NCI-H2171 treated with DMSO at 0.1 percent for 48 hours (cell line): ENCODE results near the gene SAP25.
A peak's percentile ranks its signal among the peaks of the same experiment; 100 is the strongest.
"Not testable (repeated sequence)": the region's sequence is repeated elsewhere in the genome, so short reads cannot be mapped to it uniquely, and the experiment has no call there.

Experiments used
- DNase-seq: peaks from one replicate; lab custom pipeline; 2025; lab: John Stamatoyannopoulos, UW

Gene SAP25

DNA sequence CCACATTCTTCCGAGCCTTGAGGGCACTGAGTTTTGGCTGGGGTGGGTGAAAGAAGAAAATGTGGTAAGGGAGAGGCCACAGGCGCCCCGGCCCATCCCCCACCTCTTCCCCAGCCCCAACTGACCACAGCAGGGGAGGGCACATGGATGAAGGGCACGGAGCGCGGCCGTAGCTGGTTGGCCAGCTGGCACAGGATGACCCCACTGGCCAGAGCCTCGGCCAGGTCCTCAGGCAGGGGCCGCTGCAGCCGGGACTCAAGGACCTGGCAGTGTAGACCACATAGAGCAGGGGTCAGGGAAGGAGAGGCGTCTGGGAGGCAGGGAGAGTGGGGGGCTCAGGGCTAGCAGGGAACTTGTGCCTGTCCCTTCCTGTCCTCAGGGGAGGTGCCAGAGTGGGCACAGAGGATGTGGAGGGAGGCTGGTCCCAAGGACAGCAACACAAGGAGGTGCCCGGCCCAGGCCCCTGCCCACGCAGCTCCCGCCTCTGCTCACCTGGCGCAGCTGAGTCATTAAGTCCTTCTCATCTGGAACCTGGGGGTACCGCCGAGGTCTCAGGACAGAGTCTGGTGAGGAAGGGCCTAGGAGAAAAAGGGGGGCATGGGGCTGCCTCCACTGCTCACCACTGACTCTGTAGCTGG, 2.2 kb upstream of the SAP25 start:
- DNase-seq, result no peak

DNA sequence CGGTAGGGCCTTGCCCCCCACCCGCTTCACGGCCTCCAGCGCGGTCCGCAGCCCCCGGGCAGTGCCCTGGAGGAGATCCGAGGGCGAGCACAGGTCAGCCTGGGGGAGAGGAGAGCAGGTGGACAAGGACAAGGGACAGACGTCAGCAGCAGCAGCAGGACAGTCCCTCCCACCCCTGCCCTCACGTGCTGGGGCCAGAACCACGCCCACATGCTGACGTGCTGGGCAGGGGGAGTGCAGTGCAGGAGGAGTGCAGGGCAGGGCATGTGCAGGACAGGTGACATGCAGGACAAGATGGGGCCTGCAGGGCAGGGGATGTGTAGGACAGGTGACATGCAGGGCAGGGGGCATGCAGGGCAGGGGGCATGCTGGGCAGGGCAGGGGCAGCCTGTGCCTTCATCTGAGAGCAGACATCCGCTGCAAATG, 1.5 kb upstream of the SAP25 start:
- no peak for DNase-seq

DNA sequence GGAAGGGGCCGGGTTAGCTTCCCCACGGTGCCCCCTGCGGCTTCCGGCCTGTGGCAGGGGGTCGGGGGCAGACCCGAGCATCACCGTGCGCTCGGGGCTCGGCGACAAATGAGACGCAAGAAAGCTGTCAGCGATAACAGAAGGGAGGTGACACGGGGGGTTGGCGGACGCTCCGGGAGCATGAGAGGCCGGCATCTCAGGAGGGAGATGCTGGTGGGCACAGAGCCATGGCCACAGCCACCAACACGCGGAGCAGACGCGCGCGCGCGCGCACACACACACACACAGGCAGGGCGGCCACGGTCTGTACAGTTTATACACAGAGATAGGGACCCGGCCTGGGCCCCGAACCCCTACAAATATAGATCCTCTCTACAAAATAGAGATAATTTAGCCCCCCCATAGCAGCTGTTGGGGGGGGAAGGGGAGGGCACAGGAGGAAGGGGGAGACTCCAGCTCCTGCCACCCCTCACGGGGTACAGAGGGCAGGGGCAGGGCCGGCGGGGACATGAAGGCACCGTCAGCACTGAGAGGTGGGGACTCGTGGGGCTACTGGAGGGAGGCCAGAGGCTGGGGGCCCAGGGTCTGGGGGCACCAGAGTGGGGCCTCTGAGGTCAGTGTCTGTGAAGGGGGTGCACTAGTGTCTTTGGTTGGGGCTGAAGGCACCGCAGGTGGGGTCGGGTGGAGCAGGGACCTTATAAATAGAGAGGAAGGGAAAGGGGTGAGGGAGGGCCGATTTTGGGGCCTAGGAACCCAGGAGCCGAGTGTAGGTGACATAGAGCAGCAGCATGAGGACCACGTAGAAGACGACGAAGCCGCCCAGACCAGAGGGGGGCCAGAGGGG, 884 bp upstream of the SAP25 start:
- DNase-seq, result no peak

DNA sequence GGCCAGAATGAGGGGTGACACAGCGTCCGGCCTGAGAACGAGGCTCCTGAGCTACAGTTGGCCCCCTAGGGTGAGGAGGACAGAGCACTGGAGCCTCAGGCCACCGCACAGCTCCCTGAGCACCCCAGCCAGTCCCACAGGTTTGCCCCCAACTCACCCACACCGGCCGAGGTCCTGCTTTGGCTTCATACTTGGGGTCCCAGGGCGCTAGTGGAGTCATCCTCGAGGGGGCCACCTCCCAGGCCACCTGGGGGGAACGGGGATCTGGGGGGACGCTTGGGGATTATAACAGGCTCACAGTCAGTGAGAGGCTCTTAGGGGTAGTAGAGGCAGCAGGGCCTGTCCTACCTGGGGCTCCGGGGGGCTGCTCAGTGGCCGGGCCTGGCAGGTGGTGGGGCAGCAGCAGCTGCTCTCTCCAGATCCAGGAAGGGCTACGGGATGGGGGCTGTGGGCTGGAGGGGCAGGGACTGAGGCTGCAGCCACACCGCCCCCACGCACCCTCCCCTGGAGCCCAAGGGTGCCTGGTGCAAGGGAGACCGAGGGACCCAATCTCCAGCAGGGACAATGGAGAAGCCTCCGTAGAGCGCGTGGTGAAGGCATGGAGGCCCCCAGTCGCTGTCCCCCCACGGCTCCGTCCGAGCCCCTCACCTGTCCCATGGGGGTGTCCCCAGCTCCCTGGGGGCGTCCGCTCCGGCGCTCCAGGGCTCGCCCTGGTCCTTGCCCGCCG, 588 bp downstream of the SAP25 start:
- no peak for DNase-seq

DNA sequence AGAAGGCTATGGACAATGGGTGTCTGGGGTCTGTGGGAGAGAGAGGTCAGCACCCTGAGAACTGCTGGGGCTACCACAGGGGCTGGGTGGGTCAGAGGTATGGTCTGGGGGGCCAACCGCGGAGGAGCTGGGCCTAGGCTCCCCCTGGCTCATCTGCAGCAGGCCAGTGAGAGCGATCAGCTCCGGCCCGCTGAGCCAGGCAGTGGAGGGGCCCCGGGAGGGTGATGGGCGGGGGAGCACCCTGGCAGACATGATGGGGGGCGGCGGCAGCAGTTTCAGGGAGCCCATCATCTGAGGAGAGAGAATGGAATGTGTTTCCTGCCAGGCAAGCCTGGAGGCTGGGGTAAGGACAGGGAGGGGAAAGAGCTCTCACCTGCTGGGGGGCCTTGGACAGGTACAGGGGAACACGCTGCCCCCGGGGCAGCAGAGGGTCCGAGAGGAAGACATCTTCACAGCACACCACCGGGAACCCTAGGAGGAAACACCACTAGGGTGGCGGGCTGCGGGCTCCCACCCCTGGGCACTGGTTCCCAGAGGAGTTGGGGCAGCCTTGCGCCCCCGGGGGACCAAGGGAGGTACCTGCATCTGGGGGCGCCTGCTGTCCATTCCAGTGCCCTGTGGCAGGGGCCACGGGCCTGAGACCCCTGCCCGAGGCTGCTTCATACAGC, 1.3 kb downstream of the SAP25 start:
- no peak for DNase-seq

DNA sequence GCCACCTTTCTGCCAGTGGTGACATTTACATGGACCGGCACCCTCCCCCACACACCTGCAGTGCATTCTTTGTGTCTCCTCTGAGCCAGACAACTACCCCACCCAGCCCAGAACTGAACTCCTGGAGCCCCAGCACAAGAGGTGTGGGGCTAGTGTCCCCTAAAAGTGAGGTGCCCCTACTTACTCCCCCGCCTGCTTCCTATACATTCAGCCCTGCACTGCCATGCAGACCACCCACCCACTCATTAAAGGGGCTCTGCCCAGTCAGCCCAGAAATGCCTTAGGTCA, 1.9 kb downstream of the SAP25 start:
- DNase-seq, result no peak

DNA sequence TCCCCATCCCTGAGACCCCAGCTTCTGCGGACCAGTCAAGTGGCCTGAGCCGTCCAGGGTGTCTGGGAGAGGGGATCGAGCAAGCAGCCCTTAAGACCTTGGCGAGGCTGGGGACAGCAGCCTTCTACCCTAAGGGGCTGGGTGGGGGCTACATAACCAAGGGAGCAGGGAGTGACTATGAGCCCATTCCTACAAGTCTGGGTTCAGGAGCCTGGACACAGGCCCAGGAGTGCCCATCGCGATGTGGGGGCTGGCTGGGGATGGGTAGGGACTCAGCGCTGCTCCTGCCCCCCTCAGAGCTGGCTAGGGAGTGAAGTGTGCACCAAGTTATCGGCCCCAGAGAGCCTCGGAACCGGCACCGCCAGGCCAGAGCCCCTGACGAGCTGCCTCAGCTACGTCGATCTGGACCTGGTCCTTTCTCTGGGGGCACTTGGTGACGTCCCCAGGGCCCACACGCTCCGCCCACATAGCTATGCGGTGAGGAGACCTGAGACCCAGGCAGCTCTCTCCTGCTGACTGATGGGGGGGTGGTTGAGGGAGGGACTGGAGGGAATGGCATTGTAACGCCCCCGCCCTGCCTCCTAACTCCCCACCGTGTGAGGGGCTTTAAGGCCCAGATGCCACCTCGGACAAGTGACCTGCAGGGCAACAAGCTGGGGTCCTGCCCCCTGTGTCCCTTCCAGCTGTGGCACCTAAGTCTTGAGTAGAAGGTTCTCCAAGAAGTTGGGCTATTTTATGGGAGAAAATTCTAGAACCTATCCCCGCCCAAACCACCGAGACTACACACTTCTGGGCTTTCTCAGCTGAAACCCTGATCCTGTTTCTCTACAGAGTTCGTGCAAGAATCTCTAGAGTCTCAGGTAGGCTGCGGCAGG, 2.5 kb downstream of the SAP25 start:
- DNase-seq, result no peak

DNA sequence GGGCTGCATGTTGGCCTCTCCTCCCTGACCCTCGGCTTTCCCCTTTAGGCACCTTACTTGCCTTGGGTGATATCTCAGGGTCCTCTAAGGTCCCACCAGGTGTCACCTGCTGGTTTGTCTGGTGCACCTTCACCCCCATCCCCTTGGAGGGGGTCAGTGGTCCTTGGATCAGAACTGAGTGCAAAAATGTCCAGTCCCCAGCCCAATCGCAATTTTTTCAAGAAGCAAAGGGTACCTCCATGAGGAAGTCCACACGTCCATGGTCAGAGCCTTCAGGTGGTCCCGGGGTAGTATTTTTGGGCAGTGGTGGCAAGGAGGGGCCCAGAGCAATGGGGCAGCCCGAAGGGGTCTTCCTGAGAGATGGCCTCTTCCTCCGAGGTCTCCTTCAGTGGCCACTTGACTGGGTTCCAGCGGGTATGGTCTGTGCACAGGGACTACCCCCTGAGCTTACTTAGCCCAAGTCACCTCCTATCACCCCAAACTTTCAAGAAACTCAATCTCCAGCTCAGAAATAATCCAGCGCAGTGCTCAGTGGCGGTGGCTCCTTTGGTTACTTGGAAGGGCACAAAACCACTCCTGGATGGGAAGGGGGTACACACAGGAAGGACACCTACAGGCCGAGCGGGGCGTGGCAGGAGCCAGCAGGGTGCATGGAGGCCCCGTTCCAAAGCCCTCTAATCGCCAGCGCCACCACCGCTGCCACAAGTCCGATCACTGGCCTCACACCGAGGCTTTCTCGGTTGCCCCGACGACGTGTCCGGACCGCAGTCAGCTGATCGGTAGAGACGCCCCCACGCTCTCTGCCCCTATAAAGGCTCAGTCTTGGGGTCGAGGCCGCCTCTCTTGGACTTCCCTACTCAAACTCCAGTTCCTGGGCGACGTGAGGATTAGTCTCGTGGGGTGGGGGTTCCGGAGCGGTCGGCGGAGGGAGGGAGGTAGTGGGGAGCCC, 4.5 kb downstream of the SAP25 start:
- peak; percentile 42 for DNase-seq

DNA sequence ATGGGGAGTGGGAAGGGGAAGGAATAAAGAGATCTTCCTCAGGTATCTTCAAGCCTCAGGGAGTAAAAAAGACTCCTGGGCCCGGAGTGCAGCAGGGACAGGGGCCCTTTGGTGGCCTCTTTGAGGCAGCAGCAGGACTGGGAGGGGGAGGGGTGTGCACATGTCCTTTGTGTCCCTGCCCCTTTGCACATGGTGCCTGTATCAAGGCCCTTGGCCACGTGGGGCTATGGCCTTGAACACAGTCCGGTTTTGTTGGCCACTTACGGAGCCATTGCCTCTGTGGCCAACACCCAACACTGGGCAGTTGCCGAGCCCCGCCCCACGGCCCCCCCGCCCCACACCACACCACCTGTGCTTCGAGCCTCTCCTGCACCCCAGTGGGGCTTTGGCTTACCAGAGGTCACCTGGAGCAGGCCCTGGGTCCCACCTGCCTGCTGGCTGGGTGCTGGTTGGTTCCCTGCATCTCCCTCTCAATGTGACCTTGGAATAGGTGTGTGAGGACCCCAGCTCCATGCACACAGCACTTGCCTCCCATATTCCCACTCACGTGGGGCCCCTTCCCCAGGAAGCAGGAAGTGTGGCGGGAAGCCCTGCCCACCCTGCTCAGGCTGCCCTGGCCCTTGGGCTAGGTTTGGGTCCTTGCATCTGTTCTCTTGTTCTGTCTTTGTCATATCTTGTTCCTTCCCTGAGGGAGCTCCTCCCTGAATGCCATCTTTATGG, 5.4 kb downstream of the SAP25 start:
- no peak for DNase-seq

DNA sequence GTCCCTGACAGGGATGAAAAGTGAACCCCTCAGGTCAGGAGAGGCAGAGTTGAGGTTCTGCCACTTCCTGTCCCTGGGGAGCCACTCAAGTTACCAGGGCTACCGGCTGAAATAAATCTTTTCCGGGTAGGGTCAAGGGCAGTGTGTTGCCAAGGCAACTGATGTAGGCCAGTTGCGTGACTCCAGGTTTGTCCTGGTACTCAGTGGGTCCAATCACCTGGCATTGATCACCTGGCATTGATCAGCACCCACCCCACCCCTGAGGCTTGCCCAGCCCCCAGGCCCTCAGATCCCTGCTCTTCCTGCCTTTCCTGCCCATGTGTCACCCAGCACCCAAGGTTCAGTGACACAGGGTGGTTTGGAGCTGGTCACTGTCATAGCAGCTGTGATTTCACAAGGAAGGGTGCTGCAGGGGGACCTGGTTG, 5.9 kb downstream of the SAP25 start:
- DNase-seq, result no peak

DNA sequence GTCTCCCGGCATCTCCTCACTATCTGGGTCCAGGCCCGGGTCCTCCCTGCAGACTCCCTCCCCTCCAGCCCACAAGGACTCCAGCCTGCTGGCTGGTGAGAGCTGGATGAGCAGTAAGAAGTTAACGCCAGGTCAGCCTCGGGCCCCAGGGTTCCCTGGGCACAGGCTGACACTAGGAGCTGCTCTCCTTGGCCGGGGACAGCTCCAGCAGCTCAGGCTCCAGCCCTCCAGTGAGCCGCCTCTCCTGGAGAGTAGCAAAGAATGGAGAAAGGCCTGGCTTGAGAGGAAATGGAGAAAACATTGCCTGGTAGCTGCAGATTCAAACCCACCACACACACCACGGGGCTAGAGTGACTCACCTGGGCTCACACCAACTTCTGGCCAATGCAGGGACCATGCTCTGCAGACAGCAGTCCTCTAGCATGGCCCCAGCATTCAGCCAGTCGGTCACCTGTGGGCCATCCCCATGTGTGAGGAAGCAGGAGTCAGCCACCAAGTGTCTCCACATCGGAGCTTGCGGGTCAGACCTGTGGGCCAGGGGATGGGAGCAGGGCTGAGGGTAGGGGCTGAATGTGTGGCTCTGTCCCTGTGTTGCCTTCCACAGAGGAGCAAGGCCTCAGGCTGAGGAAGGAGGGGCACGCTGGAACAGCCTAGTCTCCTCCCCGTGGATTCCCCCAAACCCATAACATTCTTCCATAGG, 6.5 kb downstream of the SAP25 start:
- no peak for DNase-seq

DNA sequence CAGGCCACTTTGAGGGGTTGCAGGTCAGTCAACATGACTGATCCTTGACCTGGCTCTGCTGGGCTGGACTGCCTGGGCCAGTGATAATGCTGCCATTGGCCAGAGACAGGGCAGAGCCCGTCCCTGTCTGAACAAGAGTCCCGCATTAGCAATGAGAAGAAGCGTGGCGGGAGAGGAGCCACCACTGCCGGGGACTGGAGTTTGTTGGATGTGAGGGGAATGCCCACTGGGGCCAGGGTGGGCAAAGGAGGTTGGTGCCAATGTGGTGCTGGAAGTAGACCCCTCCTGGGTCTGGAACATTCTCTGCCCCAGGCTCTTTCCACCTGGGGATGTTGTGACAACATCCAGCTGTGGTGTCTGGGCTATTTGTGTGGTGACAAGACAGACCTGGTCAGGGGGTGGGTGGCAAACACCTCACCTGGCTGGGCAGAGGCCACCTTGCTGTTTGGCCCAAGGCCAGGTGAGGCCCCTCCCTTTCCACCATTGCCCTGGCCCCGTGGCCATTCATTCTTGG, 7.6 kb downstream of the SAP25 start:
- no peak for DNase-seq

DNA sequence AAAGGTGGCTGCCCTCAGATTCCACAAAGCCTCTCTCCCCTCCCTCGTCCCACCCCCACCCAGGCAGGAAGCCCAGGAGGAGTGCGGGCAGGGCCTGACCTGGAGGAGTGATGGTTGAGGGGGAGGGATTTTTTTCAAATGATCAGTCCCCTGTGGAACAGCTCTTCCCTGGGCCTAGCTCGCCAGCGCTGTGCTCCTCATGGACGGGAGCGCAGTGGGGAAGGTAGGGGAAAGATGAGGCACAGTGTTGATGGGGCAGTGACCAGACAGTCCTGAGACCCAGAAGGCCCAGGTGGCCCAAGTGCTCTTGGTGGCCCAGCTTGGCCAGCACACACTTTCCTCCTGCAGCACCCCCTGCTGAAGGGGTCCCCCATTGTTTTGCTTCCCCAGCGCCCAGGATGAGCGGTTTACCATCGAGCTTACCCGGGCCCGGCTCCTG, 8.5 kb downstream of the SAP25 start:
- DNase-seq, result no peak

DNA sequence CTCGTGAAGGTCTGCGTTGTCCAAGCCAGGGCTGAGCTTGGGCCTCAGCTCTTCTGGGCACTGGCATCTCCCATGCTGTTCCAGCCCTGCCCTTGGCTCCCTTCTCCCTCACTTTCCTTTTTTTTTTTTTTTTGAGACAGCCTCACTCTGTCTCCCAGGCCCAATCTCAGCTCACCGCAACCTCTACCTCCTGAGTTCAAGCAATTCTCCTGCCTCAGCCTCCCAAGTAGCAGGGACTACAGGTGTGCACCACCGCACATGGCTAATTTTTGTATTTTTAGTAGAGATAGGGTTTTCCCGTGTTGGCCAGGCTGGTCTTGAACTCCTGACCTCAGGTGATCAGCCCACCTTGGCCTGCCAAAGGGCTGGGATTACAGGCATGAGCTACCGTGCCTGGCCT, 9.3 kb downstream of the SAP25 start:
- DNase-seq, result not testable (repeated sequence)

DNA sequence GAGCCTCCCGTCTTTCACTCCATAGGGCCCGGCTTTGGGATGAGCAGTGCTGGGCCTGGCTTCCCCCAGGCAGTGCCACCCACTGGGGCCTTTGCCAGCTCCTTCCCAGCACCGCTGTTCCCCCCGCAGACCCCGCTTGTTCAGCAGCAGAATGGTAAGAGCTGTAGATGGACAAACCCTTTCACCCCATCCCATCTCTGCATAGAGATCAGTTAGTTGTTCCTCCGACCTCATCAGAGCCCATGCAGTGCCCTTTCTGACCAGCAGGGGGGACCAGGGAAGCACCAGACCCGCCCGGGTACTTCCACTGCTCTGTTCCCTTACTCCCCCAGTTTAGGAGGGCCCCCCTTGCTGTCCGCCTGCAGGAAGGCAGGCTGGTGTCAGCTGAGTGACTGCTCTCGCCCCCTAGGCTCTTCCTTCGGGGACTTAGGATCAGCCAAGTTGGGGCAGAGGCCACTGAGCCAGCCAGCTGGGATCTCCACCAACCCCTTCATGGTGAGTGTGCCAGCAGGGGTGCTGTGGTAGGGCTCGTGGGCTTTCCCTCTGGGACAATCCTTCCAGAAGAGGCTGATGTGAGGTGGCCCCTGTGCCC, 9.8 kb downstream of the SAP25 start:
- DNase-seq, result peak; percentile 15

DNA sequence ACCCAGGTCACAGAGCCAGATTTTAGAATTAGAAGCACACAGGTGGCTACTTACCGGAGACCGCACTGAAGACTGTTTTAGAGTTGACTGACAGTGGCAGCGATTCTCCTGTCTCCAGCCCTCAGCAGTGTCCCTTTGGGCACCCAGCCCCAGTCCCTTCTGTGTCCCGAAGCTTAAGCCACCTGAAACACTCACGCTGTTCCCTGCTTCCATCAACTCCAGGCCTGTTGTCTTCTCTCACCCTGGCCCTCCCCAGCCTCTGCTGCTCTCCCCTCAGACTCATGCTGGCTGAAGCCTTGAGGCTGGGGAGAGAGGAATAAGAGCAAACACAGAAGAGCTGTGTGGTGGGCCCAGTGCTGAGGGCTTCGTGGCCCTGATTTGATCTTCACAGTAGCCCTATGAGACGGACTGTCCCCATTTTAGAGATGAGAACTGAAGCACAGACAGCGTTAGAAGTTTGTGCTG, 10.6 kb downstream of the SAP25 start:
- no peak for DNase-seq

DNA sequence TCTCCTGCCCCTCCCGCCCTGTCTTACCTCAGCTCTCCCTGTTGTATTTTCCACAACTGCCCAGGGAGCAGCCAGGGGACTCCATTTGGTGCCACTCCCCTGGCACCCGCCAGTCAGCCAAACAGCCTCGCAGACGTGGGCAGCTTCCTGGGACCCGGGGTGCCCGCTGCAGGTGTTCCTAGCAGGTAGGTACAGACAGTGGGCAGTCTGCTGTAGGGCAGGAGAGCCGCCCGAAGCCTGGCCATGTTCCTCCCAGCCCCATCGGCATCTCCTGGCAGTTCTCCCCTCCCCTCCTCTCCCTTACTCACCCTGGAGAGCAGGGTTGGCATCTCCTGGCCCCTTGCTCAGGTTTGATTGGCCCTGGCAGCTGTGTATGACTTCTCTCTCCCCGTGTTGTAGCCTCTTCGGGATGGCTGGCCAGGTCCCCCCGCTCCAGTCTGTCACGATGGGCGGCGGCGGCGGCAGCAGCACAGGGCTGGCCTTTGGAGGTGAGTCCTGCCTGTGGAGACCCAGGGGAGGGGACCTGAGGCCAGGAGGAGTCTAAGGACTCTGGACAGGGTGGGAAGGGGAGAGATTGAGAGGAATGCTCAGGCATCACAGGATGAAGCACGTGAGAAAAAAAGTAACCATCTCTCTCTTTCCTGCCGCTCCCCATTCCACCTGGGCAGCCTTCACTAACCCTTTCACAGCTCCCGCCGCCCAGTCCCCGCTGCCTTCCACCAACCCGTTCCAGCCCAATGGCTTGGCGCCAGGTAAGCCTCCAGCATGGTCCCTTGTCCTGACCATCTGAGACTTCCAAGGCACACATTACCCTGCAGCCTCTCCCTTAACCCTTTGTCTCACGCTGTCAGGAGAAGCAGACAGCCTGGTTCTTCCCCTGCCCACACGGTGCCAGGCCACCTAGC, 11.3 kb downstream of the SAP25 start:
- DNase-seq, result no peak
